Hematopoietic multipotent progenitor cell (in vitro differentiated cells): Measurements from ENCODE around the gene RASGRP3. TPM values are rescaled to one million over a fixed set of nuclear protein-coding genes. Genes with fewer than 3 reads are reported as not detected.

Experiments used
- DNase-seq, 3 donors: peaks; one replicate each; pipeline ENCODE4 v3.0.0-alpha.2; 2011 to 2015; ENCODE audit warnings: low read depth in 2 of 3, low spot score in 2 of 3
- total RNA-seq: library from RNA; depleted of rRNA; stranded (reverse); fragments of >200 nt; gene quantifications from one replicate; pipeline ENCODE4 v1.2.3, GENCODE V29; 2012

RASGRP3 gene
- total RNA-seq, 1 donor, result 5.7 TPM

DNA sequence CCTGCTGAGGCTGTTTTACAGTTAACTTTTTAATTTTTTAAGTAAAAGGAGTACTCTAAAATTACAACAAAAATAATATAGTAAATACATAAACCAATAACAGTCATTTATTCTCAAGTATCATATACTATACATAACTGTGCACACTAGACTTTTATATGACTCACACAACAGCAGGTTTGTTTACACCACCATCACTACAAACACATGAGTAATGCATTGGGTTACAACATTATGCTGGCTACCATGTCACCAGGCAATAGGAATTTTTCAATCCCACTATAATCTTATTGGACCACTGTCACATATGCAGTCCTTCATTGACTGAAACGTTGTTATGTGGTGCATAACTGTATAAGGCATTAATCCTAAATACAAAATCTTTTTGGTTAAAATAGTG lies 42.5 kb downstream of the RASGRP3 start:
- DNase-seq, result no peak

DNA sequence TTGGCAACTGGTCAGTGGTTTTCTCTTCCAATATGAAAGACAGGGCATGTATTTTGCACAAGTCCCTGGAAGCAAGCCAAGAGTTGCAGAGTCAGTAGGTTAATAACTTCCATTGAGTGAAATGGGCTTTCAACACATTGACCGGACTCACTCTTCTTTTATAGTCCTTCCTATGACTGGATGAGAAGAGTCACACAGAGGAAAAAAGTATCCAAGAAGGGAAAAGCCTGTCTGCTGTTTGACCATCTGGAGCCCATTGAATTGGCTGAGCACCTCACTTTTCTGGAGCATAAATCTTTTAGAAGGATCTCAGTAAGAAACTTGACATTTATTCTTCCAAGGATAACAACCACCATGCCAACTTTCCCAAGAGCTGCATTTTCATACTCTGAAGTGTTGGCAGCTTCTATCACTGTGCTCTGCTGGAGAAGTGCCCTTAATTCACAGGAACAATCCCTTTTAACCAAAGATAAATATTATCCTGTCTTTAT lies 45.4 kb downstream of the RASGRP3 start:
- no peak for DNase-seq

DNA sequence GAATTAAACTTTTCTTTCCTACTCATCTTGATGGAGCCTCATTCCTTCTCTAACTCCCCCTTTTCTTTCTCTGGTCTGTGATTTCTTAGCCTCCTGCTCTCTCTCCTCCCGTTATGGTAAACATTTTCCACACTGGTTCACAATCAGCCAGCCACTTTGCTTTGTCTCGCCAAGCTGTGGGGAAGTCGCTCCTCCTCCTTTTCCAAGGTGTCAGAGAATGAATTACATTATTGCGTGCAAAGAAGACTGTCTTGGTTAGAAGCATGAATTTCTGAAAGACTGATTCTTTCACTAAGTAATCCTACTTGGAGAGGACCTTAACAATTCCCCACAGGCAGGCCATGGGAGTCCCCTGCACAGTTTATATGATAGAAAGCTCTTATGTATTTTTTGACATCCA lies 46.1 kb downstream of the RASGRP3 start:
- DNase-seq, result no peak

DNA sequence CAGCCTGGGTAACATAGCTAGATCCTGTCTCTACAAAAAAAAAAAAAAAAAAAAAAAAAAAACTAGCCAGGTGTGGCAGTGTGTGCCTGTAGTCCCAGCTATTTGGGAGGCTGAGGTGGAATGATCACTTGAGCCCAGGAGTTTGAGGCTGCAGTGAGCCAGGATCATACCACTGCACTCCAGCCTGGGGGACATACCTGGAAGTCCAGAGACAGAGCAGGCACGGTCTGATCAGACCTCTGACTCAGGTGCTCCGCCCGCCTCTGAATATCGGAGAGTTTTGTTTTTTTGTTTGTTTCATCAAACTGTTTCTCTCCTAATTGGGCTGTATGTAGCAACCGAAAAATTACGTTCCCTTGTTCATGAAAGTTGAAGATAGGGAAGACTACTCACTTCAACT lies 49.2 kb downstream of the RASGRP3 start:
- DNase-seq, result no peak

DNA sequence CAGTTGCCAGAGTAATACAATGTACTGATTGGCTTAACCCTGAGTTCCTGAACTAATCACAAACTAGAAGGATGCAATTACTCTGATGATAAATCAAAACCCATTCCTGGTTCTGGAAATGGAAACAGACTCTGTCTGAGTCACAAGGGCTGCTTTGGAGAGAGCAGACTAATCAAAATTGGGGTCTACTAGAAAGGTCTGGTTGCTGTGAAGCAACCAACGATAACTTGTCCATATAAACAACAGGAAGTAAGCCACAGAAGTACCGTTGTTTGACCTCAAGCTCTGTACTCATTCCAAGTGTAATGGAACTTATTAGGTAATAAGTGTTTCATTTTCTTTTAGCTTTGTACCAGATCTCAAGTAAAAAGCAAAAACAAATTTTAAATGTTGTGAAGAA lies 49.7 kb downstream of the RASGRP3 start:
- peak in 2 of 3 donors; percentile 20 to 80 for DNase-seq

DNA sequence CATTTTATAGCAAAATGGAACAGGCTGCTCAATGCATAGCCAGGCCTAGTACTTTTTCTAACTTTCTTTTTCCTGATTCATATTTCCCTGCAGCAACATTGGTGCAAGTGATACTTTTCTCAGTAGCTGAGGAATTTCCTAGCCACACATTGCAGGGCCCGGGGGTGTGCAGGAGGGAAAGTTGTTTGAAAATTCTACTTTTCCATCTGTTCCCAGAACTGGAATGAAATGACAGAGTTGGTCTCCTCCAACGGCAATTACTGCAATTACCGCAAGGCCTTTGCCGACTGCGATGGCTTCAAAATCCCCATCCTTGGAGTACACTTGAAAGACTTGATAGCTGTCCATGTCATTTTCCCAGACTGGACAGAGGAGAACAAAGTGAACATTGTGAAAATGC lies 50.5 kb downstream of the RASGRP3 start:
- DNase-seq, result no peak

DNA sequence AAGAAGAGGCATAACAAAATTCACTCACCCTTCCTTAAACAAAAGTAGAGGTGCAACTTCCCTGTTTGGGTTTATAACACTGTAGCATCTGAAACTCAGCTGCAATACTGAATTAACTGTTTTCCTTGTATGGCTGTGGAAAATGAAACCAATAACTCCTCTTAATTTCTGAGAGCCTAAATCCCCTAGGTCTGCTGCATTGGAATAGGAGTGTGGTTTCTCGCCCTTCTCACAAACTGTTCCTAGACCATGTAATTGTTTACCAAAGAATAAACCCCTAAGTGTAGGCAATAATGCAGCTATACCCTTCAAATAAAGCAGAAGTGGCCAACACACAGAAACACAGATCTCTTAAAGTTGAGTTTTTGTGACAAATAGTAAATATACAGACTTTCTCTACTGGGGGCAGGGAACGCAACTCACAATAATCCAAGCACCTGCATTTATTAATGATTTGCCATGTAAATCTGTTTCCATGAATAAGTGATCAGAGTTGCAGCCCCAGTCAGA lies 52.0 kb downstream of the RASGRP3 start:
- DNase-seq, result peak in 2 of 3 donors; percentile 9 to 17

DNA sequence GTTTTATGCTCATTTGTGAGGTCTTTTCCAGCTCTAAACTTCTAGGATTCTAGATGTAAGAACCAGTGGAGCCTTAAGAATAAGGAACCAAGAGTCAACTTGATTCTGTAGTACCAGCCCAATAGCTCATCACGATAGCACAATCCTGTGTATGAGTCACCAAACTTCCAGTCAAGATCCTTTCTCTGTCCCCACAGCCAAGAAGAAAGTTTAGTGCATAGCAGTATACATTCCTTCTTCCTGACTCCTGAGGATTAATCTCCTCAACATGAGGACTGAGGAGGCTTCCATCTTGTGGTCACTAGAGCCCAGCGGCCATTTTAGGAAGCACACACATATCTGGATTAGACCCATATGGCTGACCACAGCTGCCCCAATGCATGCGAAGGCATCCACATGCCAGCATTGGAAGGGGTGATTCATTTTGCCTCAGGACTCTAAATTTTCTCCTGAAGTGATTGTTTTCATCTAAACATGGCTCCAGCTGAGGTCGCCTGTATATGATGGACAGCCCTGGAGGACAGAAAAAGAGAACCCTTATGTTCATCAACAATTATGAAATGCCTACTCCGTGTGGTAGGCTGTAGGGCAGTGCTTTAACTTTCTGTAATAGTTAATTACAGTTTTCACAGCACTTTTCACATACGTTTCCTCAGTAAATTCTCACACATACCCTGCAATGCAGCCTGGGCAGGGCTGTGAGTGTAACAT lies 53.5 kb downstream of the RASGRP3 start:
- DNase-seq, result no peak

DNA sequence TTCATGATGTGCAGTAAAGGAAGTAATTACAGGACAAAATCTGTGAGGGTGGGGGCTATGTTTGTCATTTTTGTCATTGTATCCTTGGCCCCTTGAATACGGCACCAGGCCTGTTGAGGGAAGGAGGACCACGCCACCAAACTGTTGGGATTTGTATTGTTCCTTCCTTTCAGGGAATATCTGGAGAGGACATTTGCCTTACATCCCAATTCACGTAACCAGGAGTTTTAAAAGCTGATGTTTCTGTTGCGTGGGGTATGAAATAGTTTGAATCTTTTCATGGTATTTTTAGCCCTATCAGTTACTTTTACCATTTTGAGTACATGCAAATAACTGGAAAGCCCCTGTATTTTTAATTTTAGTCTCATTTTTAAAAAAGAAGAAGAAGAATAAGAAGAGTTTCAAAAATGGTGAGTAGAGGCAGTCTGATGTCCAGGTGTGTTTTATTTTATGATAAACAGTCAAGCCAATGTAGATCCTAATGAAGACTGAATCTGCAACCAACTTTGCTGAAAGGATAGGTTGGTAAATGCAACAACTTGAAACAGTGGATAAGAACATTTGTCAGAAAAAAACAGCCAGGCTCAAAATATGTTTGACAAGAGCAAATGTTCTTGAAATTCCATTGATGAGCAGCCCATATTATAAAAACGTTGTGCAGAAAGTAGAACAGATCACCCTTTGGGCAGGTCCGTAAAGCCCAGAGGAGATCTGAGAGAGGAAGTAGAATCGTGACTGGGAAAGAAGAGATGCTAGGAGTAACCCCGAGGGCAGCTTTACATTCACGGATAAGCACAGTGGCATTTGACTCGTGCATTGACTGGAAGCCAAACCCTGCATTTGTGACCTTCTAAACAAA lies 54.5 kb downstream of the RASGRP3 start:
- DNase-seq, result no peak

DNA sequence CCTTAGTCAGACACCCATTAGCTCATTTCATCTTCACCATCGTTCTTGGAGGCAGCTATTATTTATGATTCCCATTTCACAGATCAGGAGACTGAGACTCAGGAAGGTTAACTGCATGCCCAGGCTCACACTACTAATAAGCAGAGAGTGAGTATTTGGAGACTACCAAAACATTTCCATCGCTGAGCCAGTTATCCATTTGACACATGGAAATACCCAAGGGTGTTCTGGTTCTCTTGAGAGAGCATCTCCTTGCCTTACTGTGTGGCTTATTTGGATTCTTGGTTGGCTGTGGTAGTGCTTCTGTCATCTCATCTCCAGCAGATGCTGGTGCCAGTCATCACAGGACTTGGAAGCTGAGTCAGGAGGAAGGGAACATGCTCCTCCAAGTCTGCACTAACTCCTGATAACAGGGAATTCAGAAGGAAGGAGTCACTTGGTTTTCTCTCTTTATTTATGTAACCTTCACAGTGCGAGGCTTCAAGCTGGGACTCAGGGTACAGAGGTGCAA lies 55.2 kb downstream of the RASGRP3 start:
- DNase-seq, result no peak

DNA sequence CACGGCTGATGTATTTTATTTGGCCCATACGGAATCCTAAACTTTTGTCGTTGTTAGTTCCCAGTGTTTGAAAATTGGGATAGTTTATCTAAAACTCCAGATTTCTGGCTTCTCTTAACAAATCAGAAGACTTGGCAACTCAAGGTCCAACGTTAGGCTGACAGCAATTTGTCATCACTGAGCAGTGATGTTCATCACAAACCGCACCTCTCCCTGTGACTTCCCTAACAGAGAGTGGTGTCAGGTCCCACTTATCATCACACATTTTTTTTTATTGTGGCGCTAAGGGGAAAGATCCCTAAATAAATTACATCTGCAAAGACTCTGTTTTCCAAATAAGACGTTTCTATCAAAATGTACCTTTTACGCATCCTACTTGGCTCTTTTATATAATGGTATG lies 55.7 kb downstream of the RASGRP3 start:
- no peak for DNase-seq

DNA sequence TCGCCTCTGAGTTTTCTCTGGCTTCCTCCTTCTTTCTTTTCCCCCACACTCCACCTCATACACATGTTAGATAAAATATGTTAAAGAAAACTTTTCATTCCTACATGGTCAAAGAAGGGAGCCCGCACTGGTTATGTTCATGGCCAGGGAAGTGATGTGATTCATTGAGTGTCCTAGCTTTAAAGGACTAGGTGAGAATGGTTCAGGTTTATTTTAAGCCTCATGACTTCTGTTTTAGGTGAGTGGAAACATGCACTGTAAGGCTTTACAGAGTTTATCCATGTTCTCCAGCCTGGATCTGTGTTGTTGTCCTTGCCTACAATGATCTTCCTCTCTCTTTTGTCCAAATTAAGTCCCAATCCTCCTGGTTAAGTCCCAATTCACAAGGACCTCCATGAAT lies 56.5 kb downstream of the RASGRP3 start:
- DNase-seq, result no peak

DNA sequence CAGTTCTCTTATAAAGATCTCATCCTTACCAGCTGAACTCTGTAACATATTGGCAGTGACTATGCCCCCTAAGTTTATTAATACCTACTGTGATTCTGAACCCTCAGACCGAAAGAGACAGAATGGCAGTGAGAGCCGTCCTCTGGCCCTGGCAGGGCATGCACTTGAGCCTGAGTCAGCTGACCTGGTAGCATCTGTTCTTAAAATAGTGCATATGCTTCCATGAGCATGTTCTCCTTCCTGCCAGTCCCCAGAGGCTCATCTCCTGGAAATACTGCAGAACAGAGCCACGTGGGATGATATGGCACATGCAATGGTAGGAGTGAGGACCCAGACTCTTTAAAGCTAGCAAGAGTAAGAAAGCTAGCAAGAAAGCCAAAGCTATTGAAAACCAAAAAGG lies 59.0 kb downstream of the RASGRP3 start:
- DNase-seq, result no peak

DNA sequence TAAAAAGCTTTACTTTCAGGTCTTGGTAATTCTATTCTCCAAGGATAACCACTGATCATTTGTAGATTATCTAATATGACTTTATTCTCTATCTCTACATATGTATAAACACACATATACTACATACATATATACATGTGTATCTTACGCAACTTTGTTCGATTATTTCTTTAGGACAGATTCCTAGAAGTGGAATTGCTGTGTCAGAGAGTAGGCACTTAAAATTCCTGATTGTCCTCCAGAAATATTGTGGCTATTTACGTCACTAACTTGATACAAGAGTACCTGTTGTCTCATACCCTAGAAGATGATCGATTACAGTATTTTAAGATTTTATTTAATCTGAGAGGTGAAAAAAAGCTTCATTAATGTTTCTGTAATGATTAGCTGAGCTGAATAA lies 64.8 kb downstream of the RASGRP3 start:
- no peak for DNase-seq

DNA sequence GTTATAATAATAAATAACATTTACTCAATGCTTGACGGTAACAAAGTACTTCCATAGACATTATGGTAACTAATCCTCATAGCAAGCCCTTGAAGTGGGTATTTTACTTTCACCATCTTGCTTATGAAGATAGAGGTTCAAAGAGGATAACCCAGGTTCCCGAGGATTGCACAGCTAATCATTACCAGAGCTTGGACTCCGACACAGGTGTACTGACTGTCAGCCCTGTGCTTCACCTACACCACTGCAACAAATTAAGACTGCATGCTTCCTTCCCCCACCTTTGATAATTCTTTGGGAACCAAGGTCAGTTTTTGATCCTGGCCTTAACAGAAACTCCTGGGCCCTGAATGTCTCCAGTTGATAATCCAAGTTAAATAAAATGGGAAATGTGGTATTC lies 73.8 kb downstream of the RASGRP3 start:
- DNase-seq, result no peak

DNA sequence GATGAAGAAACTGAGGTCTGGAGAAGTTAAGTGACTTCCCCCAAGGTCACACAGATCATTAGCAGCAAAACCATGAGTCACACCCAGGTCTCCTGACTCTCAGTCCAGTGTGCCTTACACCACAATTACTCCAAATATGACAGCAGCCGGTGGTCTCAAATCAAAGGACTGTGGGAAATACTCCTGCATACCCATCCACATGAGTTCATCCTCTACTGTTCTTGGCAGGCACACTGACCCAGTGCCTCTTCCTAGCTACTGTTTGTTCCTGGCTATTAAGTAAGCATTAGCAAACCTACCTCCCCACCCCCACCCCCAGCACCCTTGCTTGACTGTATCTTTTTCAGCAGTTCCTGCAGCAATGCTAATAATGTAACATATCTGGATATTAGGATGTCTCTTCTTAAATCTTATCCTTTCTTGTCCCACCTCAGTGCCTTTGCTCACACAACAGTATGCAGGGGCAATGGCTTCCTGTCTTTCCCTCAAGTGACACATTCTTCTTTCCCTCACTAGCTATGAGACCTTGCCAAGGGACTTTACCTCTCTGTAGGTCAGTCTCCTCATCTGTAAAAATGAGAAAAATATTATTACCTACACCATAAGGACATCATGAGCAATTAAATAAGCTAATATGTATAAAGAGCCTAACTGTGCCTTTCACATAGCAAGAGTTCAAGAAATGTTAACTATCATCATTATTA lies 76.5 kb downstream of the RASGRP3 start:
- no peak for DNase-seq

DNA sequence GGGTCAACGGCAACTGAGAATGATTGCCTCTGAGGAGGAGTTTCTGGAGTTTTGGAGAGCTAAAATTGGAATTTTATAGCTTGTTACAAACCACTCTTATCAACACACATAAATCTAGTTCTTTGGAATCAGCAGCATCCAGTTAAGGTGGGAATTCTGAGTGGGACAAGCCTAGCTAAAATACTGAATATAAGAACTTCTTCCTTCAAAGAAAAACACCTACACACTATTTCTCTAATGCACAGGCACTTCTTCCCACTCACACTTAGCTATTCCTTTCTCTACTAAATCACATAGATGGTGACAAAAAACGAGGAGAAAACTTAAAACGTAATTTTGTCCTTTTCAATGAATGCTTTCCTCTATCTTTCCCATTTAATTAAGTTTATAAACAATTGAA lies 79.2 kb downstream of the RASGRP3 start:
- DNase-seq, result no peak

DNA sequence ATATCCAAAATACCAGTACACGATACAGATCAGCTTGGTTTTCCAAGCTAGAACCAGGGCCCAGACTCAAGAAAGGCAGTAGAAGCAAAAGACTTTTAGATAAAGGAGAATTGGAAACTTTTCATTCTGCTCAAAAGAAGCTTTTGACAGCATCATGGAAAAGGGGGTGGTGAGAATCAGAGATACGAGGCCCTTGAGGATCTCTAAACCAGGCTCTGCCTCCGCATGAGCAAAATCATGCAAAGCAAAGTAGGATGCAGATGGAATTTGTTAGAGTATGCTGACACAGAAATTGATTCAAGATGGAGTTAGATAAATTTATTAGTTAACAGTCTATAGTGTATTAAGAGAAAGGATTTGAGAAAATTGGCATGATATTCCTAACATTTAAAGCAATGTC lies 82.9 kb downstream of the RASGRP3 start:
- DNase-seq, result no peak

DNA sequence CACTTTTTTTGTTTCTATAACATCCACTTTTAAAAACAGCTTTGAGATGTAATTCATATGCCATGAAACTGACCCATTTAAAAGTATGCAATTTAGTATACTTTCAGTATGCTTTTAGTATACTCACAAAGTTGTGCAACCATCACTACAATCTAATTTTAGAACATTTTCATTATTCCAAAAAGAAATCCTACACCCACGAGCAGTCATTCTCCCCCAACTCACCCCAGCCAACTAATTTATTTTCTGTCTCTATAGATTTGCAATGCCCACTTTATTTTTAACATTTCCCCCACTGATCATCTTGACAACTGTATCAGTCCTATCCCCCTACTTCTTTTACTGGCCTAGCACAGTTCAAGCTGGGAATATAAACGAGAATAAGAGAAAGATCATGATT lies 83.6 kb downstream of the RASGRP3 start:
- no peak for DNase-seq

DNA sequence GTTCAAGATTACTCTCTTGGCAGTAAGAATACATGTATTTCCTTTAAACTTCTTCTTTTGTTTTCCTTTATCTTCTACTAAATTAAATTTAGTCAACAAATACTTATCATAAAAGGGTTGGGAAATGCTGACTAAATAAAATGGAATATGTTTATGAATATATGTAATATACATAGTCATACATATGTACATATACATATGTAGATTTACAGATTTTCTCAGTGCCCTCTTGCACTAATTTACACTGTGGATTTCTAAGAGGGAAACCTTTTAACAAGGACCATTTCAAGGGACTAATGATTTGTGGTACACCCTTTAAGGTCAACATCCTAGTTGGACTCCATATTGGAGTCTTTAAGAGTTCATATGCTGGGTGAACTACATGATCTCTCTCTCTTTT lies 85.4 kb downstream of the RASGRP3 start:
- DNase-seq, result no peak

DNA sequence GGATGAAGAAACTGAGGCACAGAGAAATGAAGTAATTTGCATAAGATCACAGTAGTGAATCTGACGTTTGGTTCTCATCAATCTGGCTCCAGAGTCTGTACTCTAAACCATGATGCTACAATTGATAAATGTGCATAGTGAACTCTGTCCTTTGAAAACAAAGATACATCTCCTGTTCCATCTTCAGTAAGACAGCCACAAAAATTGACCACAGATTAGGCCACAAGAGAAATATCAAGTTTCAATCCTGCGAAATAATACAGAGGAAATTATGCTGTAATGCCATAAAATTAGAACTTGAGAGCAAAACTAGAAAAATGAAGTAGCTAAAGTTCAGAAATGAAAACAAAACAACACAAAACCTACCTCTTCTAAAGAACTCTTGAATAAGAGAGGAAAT lies 94.2 kb downstream of the RASGRP3 start:
- no peak for DNase-seq
